GM12878 (cell line): ENCODE data around the gene ENPP1. TPM values are rescaled to one million over a fixed set of nuclear protein-coding genes. Genes with fewer than 3 reads are reported as not detected.

Experiments
- ATAC-seq: fragments of 200-7000 bp; cut with Tn5 transposase; 3 replicates; pipeline ENCODE4 v1.9.1; 2020; ENCODE audit warnings: mild to moderate bottlenecking, moderate library complexity
- BruUV-seq: library from RNA; stranded (reverse); fragments of 400-500 nt; replicated peaks from 2 replicates; lab custom pipeline; 2021; lab: Mats Ljungman, UMichigan
- CTCF ChIA-PET: fragments of 300-600 bp; sonication (Branson Sonifier 250); formaldehyde crosslinking; extraction: SDS; loops from one replicate; lab custom pipeline; 2021; ENCODE audit warnings: inconsistent platforms; lab: Yijun Ruan, JAX
- POLR2A ChIA-PET: fragments of 350-600 bp; formaldehyde crosslinking; extraction: SDS; loops from one replicate; lab custom pipeline; 2021; ENCODE audit warnings: inconsistent platforms; lab: Charles Lee
- RAD21 ChIA-PET: fragments of 300-600 bp; sonication (Branson Sonifier 250); formaldehyde crosslinking; loops from one replicate; lab custom pipeline; 2023; ENCODE audit warnings: antibody characterized with exemption; ENCODE audit not compliant: unreplicated experiment; lab: Charles Lee
- SMC1A ChIA-PET: fragments of 300-600 bp; sonication (Branson Sonifier 250); formaldehyde crosslinking; loops from one replicate; lab custom pipeline; 2023; ENCODE audit not compliant: unreplicated experiment, uncharacterized antibody; lab: Charles Lee
- DNase-seq: peaks from one replicate; pipeline ENCODE4 v3.0.0-alpha.2; 2011; ENCODE audit warnings: low read depth, low spot score
- FAIRE-seq: peaks from 3 replicates; lab custom pipeline; 2011; peaks lifted over from hg19 to GRCh38; lab: Jason Lieb, UNC
- H2AFZ ChIP-seq: 2 replicates; pipeline ENCODE4 v1.6.0; 2011; ENCODE audit warnings: low read depth, low read length, control low read depth; ENCODE audit not compliant: control insufficient read depth
- H3K27ac ChIP-seq: 2 replicates; pipeline ENCODE4 v1.5.1; 2011; ENCODE audit warnings: control low read depth; ENCODE audit not compliant: control insufficient read depth, insufficient read depth
- H3K27me3 ChIP-seq, 2 experiments: replicated peaks in 1 of 2; 2 replicates each; pipeline versions ENCODE4 v1.6.0 to v1.6.1; 2011; ENCODE audit warnings: low read length in 1 of 2; ENCODE audit not compliant: control insufficient read depth in 2 of 2, insufficient read depth in 2 of 2
- H3K36me3 ChIP-seq, 2 experiments: 2 replicates each; pipeline ENCODE4 v1.5.1; 2011; ENCODE audit warnings: low read length in 1 of 2; ENCODE audit not compliant: control insufficient read depth in 2 of 2, insufficient read depth in 2 of 2
- H3K4me1 ChIP-seq: 2 replicates; pipeline ENCODE4 v1.6.1; 2011; ENCODE audit warnings: mild to moderate bottlenecking, low read length, moderate library complexity, mixed read lengths; ENCODE audit not compliant: control insufficient read depth, insufficient read depth
- H3K4me2 ChIP-seq: 2 replicates; pipeline ENCODE4 v1.6.0; 2011; ENCODE audit warnings: control low read depth; ENCODE audit not compliant: control insufficient read depth, insufficient read depth
- H3K4me3 ChIP-seq: fragments of 200-600 bp; sonication (generic); 2 replicates; pipeline ENCODE4 v1.5.1; 2016
- H3K79me2 ChIP-seq: 2 replicates; pipeline ENCODE4 v1.6.0; 2011; ENCODE audit warnings: low read length; ENCODE audit not compliant: control insufficient read depth, insufficient read depth
- H3K9ac ChIP-seq: 2 replicates; pipeline ENCODE4 v1.8.0; 2011; ENCODE audit warnings: low read length, control low read depth, mixed read lengths; ENCODE audit not compliant: control insufficient read depth, insufficient read depth
- H3K9me3 ChIP-seq: replicated peaks from 3 replicates; pipeline ENCODE4 v1.5.1; 2011; ENCODE audit warnings: mild to moderate bottlenecking, low read length; ENCODE audit not compliant: control insufficient read depth, insufficient read depth
- H4K20me1 ChIP-seq: 2 replicates; pipeline ENCODE4 v1.6.0; 2011; ENCODE audit not compliant: control insufficient read depth, insufficient read depth
- CHD1 ChIP-seq: IDR thresholded peaks from 2 replicates; pipeline ENCODE4 v1.6.1; 2012; ENCODE audit warnings: low read depth, low read length, improper control_type of control experiment
- GATAD2B ChIP-seq: fragments of 450-650 bp; conservative IDR thresholded peaks from 2 replicates; pipeline ENCODE4 v1.6.1; 2017; ENCODE audit warnings: low read depth, mild to moderate bottlenecking, moderate library complexity
- HDAC2 ChIP-seq: fragments of 200-600 bp; sonication (generic); IDR thresholded peaks from 2 replicates; pipeline ENCODE4 v1.6.1; 2017
- MEF2B ChIP-seq: fragments of 450-650 bp; IDR thresholded peaks from 2 replicates; pipeline ENCODE4 v1.6.1; 2018; ENCODE audit warnings: mild to moderate bottlenecking, moderate library complexity; ENCODE audit not compliant: partially characterized antibody, poor library complexity, severe bottlenecking
- NBN ChIP-seq: fragments of 450-650 bp; IDR thresholded peaks from 2 replicates; pipeline ENCODE4 v1.6.1; 2016
- NR2C1 ChIP-seq: fragments of 450-650 bp; IDR thresholded peaks from 2 replicates; pipeline ENCODE4 v1.6.1; 2017; ENCODE audit warnings: antibody characterized with exemption, mild to moderate bottlenecking, moderate library complexity
- POLR2AphosphoS5 ChIP-seq: IDR thresholded peaks from 2 replicates; pipeline ENCODE4 v1.6.1; 2011; ENCODE audit warnings: mild to moderate bottlenecking, low read length, inconsistent platforms
- TBL1XR1 ChIP-seq: IDR thresholded peaks from 2 replicates; pipeline ENCODE4 v1.6.1; 2012; ENCODE audit warnings: low read depth, low read length, improper control_type of control experiment
- TCF3 ChIP-seq: IDR thresholded peaks from 2 replicates; pipeline ENCODE4 v1.6.1; 2012; ENCODE audit warnings: low read depth, mild to moderate bottlenecking, low read length, borderline replicate concordance; ENCODE audit not compliant: insufficient read depth
- ZNF274 ChIP-seq: IDR thresholded peaks from one replicate; pipeline ENCODE4 v1.8.0; 2011; ENCODE audit not compliant: insufficient read length, insufficient read depth
- WGBS: methylation state at CpG from one replicate; pipeline ENCODE4 v1.1.6; 2016; ENCODE audit warnings: low lambda C conversion rate; ENCODE audit not compliant: insufficient replicate concordance, insufficient coverage; ENCODE audit errors: missing lambda C conversion rate; 5-methylcytosine and 5-hydroxymethylcytosine counted together
- in situ Hi-C: fragments of 300-500 bp; cut with MboI; formaldehyde crosslinking; loops from 9 replicates; pipeline ENCODE4 v1.14.3; 2018; ENCODE audit warnings: mixed read lengths
- intact Hi-C: fragments of 100-400 bp; cut with micrococcal nuclease; formaldehyde crosslinking; loops from one replicate; pipeline ENCODE4 v1.14.2; 2022; ENCODE audit not compliant: unreplicated experiment
- polyA plus RNA-seq, 11 experiments: library from polyadenylated mRNA; depleted of rRNA in 4 of 11; unstranded in 6 of 11; stranded (reverse) in 5 of 11; fragments of >200 nt; fragmentation: Nextera tagmentation in 4 of 11; fragmentation: Illumina TruSeq in 1 of 11; extraction: Ambion mirVana in 4 of 11; extraction: Trizol in 1 of 11; gene quantifications; 1 replicate in 1 of 11; 2 replicates in 10 of 11; pipeline versions ENCODE4 v1.2.1 to v1.2.3, GENCODE V29; 2011 to 2016; ENCODE audit warnings: inconsistent platforms in 2 of 11, missing spikeins in 2 of 11, low read depth in 1 of 11
- total RNA-seq, 4 experiments: library from RNA; depleted of rRNA in 3 of 4; stranded (reverse); fragments of >200 nt in 3 of 4; fragmentation: Illumina TruSeq in 1 of 4; extraction: Trizol in 1 of 4; gene quantifications; 2 replicates each; pipeline versions ENCODE4 v1.2.1 to v1.2.3, GENCODE V29; 2013 to 2021
- TF ChIP-seq, protein P1 (sequence below): fragments of 450-650 bp; IDR thresholded peaks from 2 replicates; pipeline ENCODE4 v1.6.1; 2018; ENCODE audit warnings: mild to moderate bottlenecking, low read depth, moderate library complexity; ENCODE audit not compliant: partially characterized antibody

ENPP1 gene
- total and polyA plus RNA-seq, 10 of the 15 experiments (the other 5 are each of a cell fraction or from before 2014, with no cell fraction given) = 0.03 to 0.05 TPM; not detected in 8

DNA sequence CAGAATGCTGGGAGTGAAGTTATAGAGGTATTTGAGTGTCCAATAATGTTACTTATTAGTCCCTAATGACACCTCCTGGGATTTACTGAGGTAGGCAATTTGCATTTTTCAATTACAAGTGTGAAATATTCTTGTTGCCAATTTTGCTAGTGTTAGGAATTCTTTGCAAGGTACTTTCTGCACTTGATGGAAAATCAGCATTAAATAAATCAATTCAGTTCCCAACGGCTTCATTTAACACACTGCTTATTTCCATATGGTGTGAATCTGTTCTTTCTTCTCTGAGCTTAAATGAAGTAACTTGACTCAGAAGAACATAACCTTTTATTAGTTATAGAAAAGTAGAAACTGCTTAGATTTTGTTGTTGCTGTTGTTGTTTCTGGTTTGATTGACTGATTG is 122.2 kb downstream of the ENPP1 start:
- no peaks in the 10 kb centered on the region; a peak in 1 of 4 replicates for H3K27me3 ChIP-seq
- POLR2A ChIA-PET = interaction anchor here (0.6 kb wide), 1 partner anchor 26 kb away, joined by 3 read pairs; no protein-coding TSS in a partner anchor
- 45% methylated on average over 1 of the region's 1 CpG for WGBS

DNA sequence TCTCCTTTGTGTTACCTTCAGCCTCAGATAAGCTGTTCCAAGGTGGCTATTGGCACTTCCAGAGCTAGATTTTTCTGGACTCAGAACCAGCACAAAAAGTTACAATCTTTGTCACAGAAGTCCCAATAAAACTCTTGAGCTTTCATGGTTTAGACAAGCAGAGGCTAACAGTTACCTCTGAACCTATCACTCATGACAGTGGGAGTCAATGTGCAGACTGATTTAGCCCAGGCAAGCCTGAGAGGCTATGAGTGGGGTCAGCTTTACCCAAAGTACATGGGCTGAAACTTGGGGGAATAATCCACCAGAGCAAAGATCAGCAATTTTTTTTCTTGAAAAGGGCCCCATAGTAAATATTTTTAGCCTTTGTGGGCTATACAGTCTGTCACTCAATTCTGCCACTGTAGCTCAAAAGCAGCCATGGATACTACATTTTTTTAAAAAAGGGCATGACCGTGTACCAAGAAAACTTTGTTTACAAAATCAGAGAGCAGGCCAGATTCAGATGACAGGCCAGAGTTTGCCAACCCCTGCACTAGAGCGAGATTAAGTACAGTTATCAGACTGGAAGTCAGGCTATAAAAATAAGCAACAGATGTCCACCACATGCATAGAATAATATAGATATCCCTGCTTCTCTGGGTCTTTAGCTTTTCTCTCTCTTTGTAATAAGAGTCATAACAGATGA is 123.4 kb downstream of the ENPP1 start:
- H3K27me3 ChIP-seq = no peaks in the 10 kb centered on the region; a peak in 1 of 4 replicates
- no peak overlapping the region for H2AFZ ChIP-seq
- DNase-seq = no peak
- 24% methylated on average over 2 of the region's 2 CpGs for WGBS
- in situ Hi-C loops = no loop called here
- no peak for ATAC-seq
- no peaks in the 10 kb centered on the region for H3K9me3 ChIP-seq
- CTCF ChIA-PET = interaction anchor here (0.6 to 1.3 kb wide), 3 partner anchors 13 to 21 kb away, joined by 3 read pairs; no protein-coding TSS in a partner anchor
- BruUV-seq = no TSS peak
- no peak for TF ChIP-seq POLR2AphosphoS5
- TF ChIP-seq, protein P1, sequence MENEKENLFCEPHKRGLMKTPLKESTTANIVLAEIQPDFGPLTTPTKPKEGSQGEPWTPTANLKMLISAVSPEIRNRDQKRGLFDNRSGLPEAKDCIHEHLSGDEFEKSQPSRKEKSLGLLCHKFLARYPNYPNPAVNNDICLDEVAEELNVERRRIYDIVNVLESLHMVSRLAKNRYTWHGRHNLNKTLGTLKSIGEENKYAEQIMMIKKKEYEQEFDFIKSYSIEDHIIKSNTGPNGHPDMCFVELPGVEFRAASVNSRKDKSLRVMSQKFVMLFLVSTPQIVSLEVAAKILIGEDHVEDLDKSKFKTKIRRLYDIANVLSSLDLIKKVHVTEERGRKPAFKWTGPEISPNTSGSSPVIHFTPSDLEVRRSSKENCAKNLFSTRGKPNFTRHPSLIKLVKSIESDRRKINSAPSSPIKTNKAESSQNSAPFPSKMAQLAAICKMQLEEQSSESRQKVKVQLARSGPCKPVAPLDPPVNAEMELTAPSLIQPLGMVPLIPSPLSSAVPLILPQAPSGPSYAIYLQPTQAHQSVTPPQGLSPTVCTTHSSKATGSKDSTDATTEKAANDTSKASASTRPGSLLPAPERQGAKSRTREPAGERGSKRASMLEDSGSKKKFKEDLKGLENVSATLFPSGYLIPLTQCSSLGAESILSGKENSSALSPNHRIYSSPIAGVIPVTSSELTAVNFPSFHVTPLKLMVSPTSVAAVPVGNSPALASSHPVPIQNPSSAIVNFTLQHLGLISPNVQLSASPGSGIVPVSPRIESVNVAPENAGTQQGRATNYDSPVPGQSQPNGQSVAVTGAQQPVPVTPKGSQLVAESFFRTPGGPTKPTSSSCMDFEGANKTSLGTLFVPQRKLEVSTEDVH = no peak
- TF ChIP-seq, all 136 proteins: peak for 0
- no peak overlapping the region for H3K27ac ChIP-seq
- no peak overlapping the region for H3K9ac ChIP-seq
- ChIA-PET SMC1A (no interaction called here), RAD21 (no interaction called here), POLR2A (no interaction called here)
- H3K4me3 ChIP-seq = no peak overlapping the region
- FAIRE-seq = no peak
- no peaks in the 10 kb centered on the region for H4K20me1 ChIP-seq
- intact Hi-C loops = no loop called here
- H3K36me3 ChIP-seq = no peaks in the 10 kb centered on the region
- no peak overlapping the region for H3K4me2 ChIP-seq
- no peaks in the 10 kb centered on the region for H3K4me1 ChIP-seq
- H3K79me2 ChIP-seq = no peaks in the 10 kb centered on the region

More for the DNA sequence above, 122.2 kb downstream of the ENPP1 start:
- CTCF ChIA-PET = interaction anchor here (0.6 to 1.1 kb wide), 2 partner anchors 15 to 107 kb away, joined by 3 to 4 read pairs; no protein-coding TSS in a partner anchor
- SMC1A ChIA-PET = no interaction called here
- Histone ChIP-seq H3K9me3 (no peaks in the 10 kb centered on the region), H3K4me1 (no peaks in the 10 kb centered on the region), H2AFZ (no peak overlapping the region), H3K4me3 (no peak overlapping the region), H3K36me3 (no peaks in the 10 kb centered on the region)
- BruUV-seq = no TSS peak
- ATAC-seq = no peak
- in situ Hi-C loops = no loop called here
- TF ChIP-seq NBN (no peak), TCF3 (no peak), MEF2B (no peak), ZNF274 (no peak), HDAC2 (no peak), GATAD2B (no peak), NR2C1 (no peak), CHD1 (no peak), TBL1XR1 (no peak)
- TF ChIP-seq, all 136 proteins: peak for 0
- DNase-seq = no peak
- Histone ChIP-seq H3K9ac (no peak overlapping the region), H4K20me1 (no peaks in the 10 kb centered on the region), H3K27ac (no peak overlapping the region), H3K79me2 (no peaks in the 10 kb centered on the region), H3K4me2 (no peak overlapping the region)
- intact Hi-C loops = loop anchor here (10.0 kb wide), 1 partner anchor 365 kb away; no protein-coding TSS in a partner anchor
- no peak for FAIRE-seq
- RAD21 ChIA-PET = no interaction called here
